Coronary artery (tissue), 2 donors: Measurements from ENCODE around the gene ZFTA.

Experiments used
- DNase-seq: peaks from one replicate; pipeline ENCODE4 v3.0.0-alpha.2; 2017; ENCODE audit warnings: low spot score
- H3K27ac ChIP-seq, 2 donors: fragments of 200-600 bp; sonication (generic); one replicate each; pipeline ENCODE4 v1.5.1; 2016 to 2019
- H3K4me3 ChIP-seq: fragments of 200-600 bp; sonication (generic); 2 replicates; pipeline ENCODE4 v1.5.1; 2016; ENCODE audit warnings: mild to moderate bottlenecking, moderate library complexity
- CTCF ChIP-seq: fragments of 200-600 bp; sonication (generic); IDR thresholded peaks from one replicate; pipeline ENCODE4 v1.5.1; 2019; ENCODE audit warnings: antibody characterized with exemption

ZFTA gene

GRCh38 chr11:63766531-63767235 lies 1.9 kb downstream of the ZFTA start:
- TF ChIP-seq CTCF, result no peak
- Histone ChIP-seq H3K27ac (peak overlapping the region; percentile 64 to 88), H3K4me3 (peak overlapping the region; percentile 86)
- no peak for DNase-seq

GRCh38 chr11:63765688-63766241 lies 2.8 kb downstream of the ZFTA start:
- no peak overlapping the region for H3K4me3 ChIP-seq
- no peak for TF ChIP-seq CTCF
- H3K27ac ChIP-seq, result peak overlapping the region in 1 of 2 donors; percentile 74
- DNase-seq, result no peak

GRCh38 chr11:63764679-63765647 lies 3.6 kb downstream of the ZFTA start:
- TF ChIP-seq CTCF, result no peak
- no peak overlapping the region for H3K4me3 ChIP-seq
- peak overlapping the region in 1 of 2 donors; percentile 74 for H3K27ac ChIP-seq
- peak; percentile 74 for DNase-seq

GRCh38 chr11:63764340-63764678 lies 4.3 kb downstream of the ZFTA start:
- TF ChIP-seq CTCF, result no peak
- H3K27ac ChIP-seq, result peak overlapping the region; percentile 20 to 74
- no peak for DNase-seq
- peak overlapping the region; percentile 66 for H3K4me3 ChIP-seq

- H3K27ac ChIP-seq, result peak overlapping the region; percentile 58 to 74
- peak overlapping the region; percentile 66 for H3K4me3 ChIP-seq
Measured at GRCh38 chr11:63763496-63764339, 4.9 kb downstream of the ZFTA start.

More at GRCh38 chr11:63763496-63764339, 4.9 kb downstream of the ZFTA start:
- TF ChIP-seq CTCF, result no peak
- DNase-seq, result peak; percentile 75
